WTC11 (cell line): Measurements from ENCODE around the gene FILIP1L. TPM values are rescaled to one million over a fixed set of nuclear protein-coding genes. Genes with fewer than 3 reads are reported as not detected.

ENCODE experiments used
- ATAC-seq: fragments of 200-7000 bp; cut with Tn5 transposase; 2 replicates; pipeline ENCODE4 v1.10.0; 2021; ENCODE audit warnings: mild to moderate bottlenecking, moderate library complexity
- CTCF ChIA-PET: fragments of 300-600 bp; sonication (Branson Sonifier 250); formaldehyde crosslinking; loops from one replicate; lab custom pipeline; 2021; ENCODE audit warnings: antibody characterized with exemption; lab: Charles Lee
- POLR2A ChIA-PET: fragments of 350-600 bp; sonication (Branson Sonifier 250); formaldehyde crosslinking; loops from one replicate; lab custom pipeline; 2021; ENCODE audit warnings: antibody characterized with exemption; lab: Charles Lee
- DNase-seq: peaks from one replicate; pipeline ENCODE4 v3.0.0; 2021; ENCODE audit warnings: low spot score
- H3K27ac Mint-ChIP-seq: 2 replicates; pipeline ENCODE4 v1.8.0; 2021; ENCODE audit warnings: mixed read lengths
- H3K27me3 Mint-ChIP-seq: 2 replicates; pipeline ENCODE4 v1.8.0; 2021; ENCODE audit warnings: low read depth, mild to moderate bottlenecking, moderate library complexity, mixed read lengths
- H3K36me3 Mint-ChIP-seq: 2 replicates; pipeline ENCODE4 v1.8.0; 2021; ENCODE audit warnings: mixed read lengths
- H3K4me1 Mint-ChIP-seq: 2 replicates; pipeline ENCODE4 v1.8.0; 2022; ENCODE audit warnings: mixed read lengths
- H3K4me3 Mint-ChIP-seq: 2 replicates; pipeline ENCODE4 v1.8.0; 2021; ENCODE audit warnings: mild to moderate bottlenecking, moderate library complexity, mixed read lengths
- H3K9me3 Mint-ChIP-seq: 2 replicates; pipeline ENCODE4 v1.8.0; 2021; ENCODE audit warnings: mixed read lengths
- ARID4B ChIP-seq: sonication (generic); formaldehyde crosslinking; IDR thresholded peaks from 2 replicates; pipeline ENCODE4 v1.8.0; 2023; ENCODE audit warnings: missing genetic modification reagents, mild to moderate bottlenecking, borderline replicate concordance
- ATF1 ChIP-seq: sonication (generic); formaldehyde crosslinking; IDR thresholded peaks from 2 replicates; pipeline ENCODE4 v1.8.1; 2023; ENCODE audit warnings: mild to moderate bottlenecking, moderate library complexity, missing genetic modification reagents
- CREB1 ChIP-seq: sonication (generic); formaldehyde crosslinking; IDR thresholded peaks from 2 replicates; pipeline ENCODE4 v1.8.0; 2023; ENCODE audit warnings: mild to moderate bottlenecking, missing genetic modification reagents
- E2F5 ChIP-seq: sonication (generic); formaldehyde crosslinking; IDR thresholded peaks from 2 replicates; pipeline ENCODE4 v1.8.1; 2022; ENCODE audit warnings: mild to moderate bottlenecking, moderate library complexity, missing genetic modification reagents
- ELF4 ChIP-seq: sonication (generic); formaldehyde crosslinking; IDR thresholded peaks from 2 replicates; pipeline ENCODE4 v1.8.1; 2022; ENCODE audit warnings: low read depth, mild to moderate bottlenecking, moderate library complexity, missing genetic modification reagents
- FOXP1 ChIP-seq: sonication (generic); formaldehyde crosslinking; IDR thresholded peaks from 2 replicates; pipeline ENCODE4 v1.8.0; 2022; ENCODE audit warnings: missing genetic modification reagents, mild to moderate bottlenecking, moderate library complexity, borderline replicate concordance
- JAZF1 ChIP-seq: fragments of 250-450 bp; sonication (Bioruptor Pico); IDR thresholded peaks from 2 replicates; pipeline ENCODE4 v1.9.0; 2021; ENCODE audit warnings: moderate library complexity, mild to moderate bottlenecking, inconsistent platforms
- MYBL2 ChIP-seq: sonication (generic); formaldehyde crosslinking; IDR thresholded peaks from 2 replicates; pipeline ENCODE4 v1.8.1; 2023; ENCODE audit warnings: mild to moderate bottlenecking, moderate library complexity, missing genetic modification reagents
- NFYB ChIP-seq: sonication (generic); formaldehyde crosslinking; conservative IDR thresholded peaks from 2 replicates; pipeline ENCODE4 v1.8.0; 2022; ENCODE audit warnings: low read depth, missing genetic modification reagents
- SOX15 ChIP-seq: fragments of 250-450 bp; sonication (Bioruptor Pico); IDR thresholded peaks from 2 replicates; pipeline ENCODE4 v1.9.0; 2021; ENCODE audit warnings: mild to moderate bottlenecking
- TCF7 ChIP-seq: sonication (generic); formaldehyde crosslinking; IDR thresholded peaks from 2 replicates; pipeline ENCODE4 v1.8.0; 2022; ENCODE audit warnings: mild to moderate bottlenecking, low read depth, missing genetic modification reagents, moderate library complexity
- TP53 ChIP-seq: sonication (generic); formaldehyde crosslinking; IDR thresholded peaks from 2 replicates; pipeline ENCODE4 v1.8.1; 2023; ENCODE audit warnings: mild to moderate bottlenecking, missing genetic modification reagents
- USF1 ChIP-seq: sonication (generic); formaldehyde crosslinking; IDR thresholded peaks from 2 replicates; pipeline ENCODE4 v1.8.0; 2022; ENCODE audit warnings: mild to moderate bottlenecking, missing genetic modification reagents
- ZBTB21 ChIP-seq: sonication (generic); formaldehyde crosslinking; IDR thresholded peaks from 2 replicates; pipeline ENCODE4 v1.8.1; 2023; ENCODE audit warnings: mild to moderate bottlenecking, missing genetic modification reagents, borderline replicate concordance
- ZNF232 ChIP-seq: sonication (generic); formaldehyde crosslinking; IDR thresholded peaks from 2 replicates; pipeline ENCODE4 v1.8.0; 2022; ENCODE audit warnings: mild to moderate bottlenecking, missing genetic modification reagents
- ZNF396 ChIP-seq: fragments of 250-450 bp; sonication (Bioruptor Pico); IDR thresholded peaks from 2 replicates; pipeline ENCODE4 v1.8.0; 2021; ENCODE audit warnings: mild to moderate bottlenecking, moderate library complexity, borderline replicate concordance
- total RNA-seq: library from RNA; stranded (reverse); gene quantifications from 3 replicates; pipeline ENCODE4 v1.2.3, GENCODE V29; 2021
- TF ChIP-seq, protein P1 (sequence below): sonication (generic); formaldehyde crosslinking; IDR thresholded peaks from 2 replicates; pipeline ENCODE4 v1.8.0; 2022; ENCODE audit warnings: missing genetic modification reagents
- TF ChIP-seq, protein P2 (sequence below): fragments of 200-600 bp; IDR thresholded peaks from 2 replicates; pipeline ENCODE4 v1.8.0; 2022; ENCODE audit warnings: antibody characterized with exemption

The FILIP1L gene
- total RNA-seq, 1 experiment from 2014 or later, result 0.17 TPM

GRCh38 chr3:99805160-99805559 is 309.1 kb downstream of the FILIP1L start:
- POLR2A ChIA-PET, result no interaction called here
- Mint-ChIP-seq H3K9me3 (peaks cover 61% of the 10 kb centered on the region), H3K36me3 (peaks cover 41% of the 10 kb centered on the region), H3K4me3 (no peak overlapping the region), H3K27me3 (no peaks in the 10 kb centered on the region; the same call in 1 of the 2 replicates), H3K27ac (no peak overlapping the region), H3K4me1 (no peaks in the 10 kb centered on the region)
- no peak for TF ChIP-seq TP53
- no peak for TF ChIP-seq E2F5 (CRISPR knock-in tag)
- no peak for TF ChIP-seq ZNF396 (CRISPR knock-in tag)
- CTCF ChIA-PET, result no interaction called here
- ATAC-seq (no peak), DNase-seq (no peak)

DNA sequence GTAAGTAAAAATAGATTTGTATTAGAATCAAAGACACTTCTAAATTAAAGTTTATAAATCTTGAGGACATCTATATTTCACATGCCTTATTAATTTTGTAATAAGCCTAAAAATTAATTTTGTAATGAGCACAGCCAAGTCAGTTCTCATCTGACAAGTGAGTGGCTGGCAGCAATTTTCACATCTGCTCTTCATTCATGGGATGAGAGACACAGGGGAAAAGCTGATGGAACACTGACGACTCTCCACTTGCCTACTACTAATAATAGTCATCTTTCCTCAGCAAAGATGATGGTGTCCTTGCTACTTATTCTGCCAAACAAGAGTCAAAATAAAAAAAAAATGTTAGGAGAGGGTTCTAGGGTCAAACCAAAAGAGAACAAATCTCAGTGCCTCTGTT is 311.0 kb downstream of the FILIP1L start:
- peaks cover 41% of the 10 kb centered on the region for H3K36me3 Mint-ChIP-seq
- DNase-seq (no peak), ATAC-seq (no peak)
- no peaks in the 10 kb centered on the region; the same call in 1 of the 2 replicates for H3K27me3 Mint-ChIP-seq
- no peak overlapping the region for H3K27ac Mint-ChIP-seq
- no peaks in the 10 kb centered on the region for H3K4me1 Mint-ChIP-seq
- ChIA-PET CTCF (interaction anchor here (0.5 kb wide), 1 partner anchor 12 kb away, joined by 3 read pairs; no protein-coding TSS in a partner anchor), POLR2A (interaction anchor here (0.6 kb wide), 1 partner anchor 28 kb away, joined by 5 read pairs; no protein-coding TSS in a partner anchor)
- peaks cover 70% of the 10 kb centered on the region for H3K9me3 Mint-ChIP-seq
- H3K4me3 Mint-ChIP-seq, result no peak overlapping the region
- TF ChIP-seq TP53 (no peak), ELF4 (CRISPR knock-in tag) (no peak)
- TF ChIP-seq, all 79 proteins: peak for 0

DNA sequence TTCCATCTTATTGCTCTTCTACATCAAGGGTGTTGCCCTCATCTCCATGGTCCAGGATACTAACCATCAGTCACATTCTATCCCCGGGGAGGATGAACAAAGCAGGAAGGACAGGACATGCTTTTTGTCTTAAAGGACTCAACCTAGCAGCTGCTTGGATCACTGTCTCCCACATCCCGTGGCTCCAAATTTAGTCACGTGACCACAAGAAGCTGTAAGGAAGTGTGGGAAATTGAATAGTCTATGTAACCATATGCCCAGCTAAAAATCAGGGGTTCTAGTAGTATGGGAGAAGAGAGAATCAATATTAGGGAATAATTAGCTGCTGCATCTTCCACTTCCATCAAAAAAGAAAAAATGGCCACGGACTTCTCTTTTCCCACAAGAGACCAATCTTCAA is 314.9 kb downstream of the FILIP1L start:
- Mint-ChIP-seq H3K36me3 (peaks cover 16% of the 10 kb centered on the region), H3K4me3 (no peak overlapping the region), H3K27me3 (no peaks in the 10 kb centered on the region; the same call in 1 of the 2 replicates), H3K27ac (no peak overlapping the region), H3K4me1 (no peaks in the 10 kb centered on the region), H3K9me3 (peaks cover 42% of the 10 kb centered on the region)
- POLR2A ChIA-PET, result no interaction called here
- DNase-seq (no peak), ATAC-seq (no peak)
- CTCF ChIA-PET, result no interaction called here
- no peak for TF ChIP-seq ZBTB21
- no peak for TF ChIP-seq ARID4B (CRISPR knock-in tag)
- no peak for TF ChIP-seq ATF1 (CRISPR knock-in tag)
- no peak for TF ChIP-seq NFYB (CRISPR knock-in tag)
- no peak for TF ChIP-seq JAZF1 (CRISPR knock-in tag)
- TF ChIP-seq USF1 (CRISPR knock-in tag), result no peak

- Mint-ChIP-seq H3K27ac (no peak overlapping the region), H3K4me3 (no peak overlapping the region), H3K36me3 (no peaks in the 10 kb centered on the region), H3K4me1 (no peaks in the 10 kb centered on the region), H3K27me3 (no peaks in the 10 kb centered on the region), H3K9me3 (peaks cover 9% of the 10 kb centered on the region; the same call in 1 of the 2 replicates)
- CTCF ChIA-PET, result no interaction called here
- DNase-seq, result no peak
- no peak for ATAC-seq
- POLR2A ChIA-PET, result no interaction called here
- no peak for TF ChIP-seq MYBL2 (CRISPR knock-in tag)
- no peak for TF ChIP-seq FOXP1 (CRISPR knock-in tag)
- no peak for TF ChIP-seq ZNF232 (CRISPR knock-in tag)
- TF ChIP-seq TCF7 (CRISPR knock-in tag), result no peak
- TF ChIP-seq, protein P1, sequence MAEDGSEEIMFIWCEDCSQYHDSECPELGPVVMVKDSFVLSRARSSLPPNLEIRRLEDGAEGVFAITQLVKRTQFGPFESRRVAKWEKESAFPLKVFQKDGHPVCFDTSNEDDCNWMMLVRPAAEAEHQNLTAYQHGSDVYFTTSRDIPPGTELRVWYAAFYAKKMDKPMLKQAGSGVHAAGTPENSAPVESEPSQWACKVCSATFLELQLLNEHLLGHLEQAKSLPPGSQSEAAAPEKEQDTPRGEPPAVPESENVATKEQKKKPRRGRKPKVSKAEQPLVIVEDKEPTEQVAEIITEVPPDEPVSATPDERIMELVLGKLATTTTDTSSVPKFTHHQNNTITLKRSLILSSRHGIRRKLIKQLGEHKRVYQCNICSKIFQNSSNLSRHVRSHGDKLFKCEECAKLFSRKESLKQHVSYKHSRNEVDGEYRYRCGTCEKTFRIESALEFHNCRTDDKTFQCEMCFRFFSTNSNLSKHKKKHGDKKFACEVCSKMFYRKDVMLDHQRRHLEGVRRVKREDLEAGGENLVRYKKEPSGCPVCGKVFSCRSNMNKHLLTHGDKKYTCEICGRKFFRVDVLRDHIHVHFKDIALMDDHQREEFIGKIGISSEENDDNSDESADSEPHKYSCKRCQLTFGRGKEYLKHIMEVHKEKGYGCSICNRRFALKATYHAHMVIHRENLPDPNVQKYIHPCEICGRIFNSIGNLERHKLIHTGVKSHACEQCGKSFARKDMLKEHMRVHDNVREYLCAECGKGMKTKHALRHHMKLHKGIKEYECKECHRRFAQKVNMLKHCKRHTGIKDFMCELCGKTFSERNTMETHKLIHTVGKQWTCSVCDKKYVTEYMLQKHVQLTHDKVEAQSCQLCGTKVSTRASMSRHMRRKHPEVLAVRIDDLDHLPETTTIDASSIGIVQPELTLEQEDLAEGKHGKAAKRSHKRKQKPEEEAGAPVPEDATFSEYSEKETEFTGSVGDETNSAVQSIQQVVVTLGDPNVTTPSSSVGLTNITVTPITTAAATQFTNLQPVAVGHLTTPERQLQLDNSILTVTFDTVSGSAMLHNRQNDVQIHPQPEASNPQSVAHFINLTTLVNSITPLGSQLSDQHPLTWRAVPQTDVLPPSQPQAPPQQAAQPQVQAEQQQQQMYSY (CRISPR knock-in tag), result no peak
- TF ChIP-seq, protein P2, sequence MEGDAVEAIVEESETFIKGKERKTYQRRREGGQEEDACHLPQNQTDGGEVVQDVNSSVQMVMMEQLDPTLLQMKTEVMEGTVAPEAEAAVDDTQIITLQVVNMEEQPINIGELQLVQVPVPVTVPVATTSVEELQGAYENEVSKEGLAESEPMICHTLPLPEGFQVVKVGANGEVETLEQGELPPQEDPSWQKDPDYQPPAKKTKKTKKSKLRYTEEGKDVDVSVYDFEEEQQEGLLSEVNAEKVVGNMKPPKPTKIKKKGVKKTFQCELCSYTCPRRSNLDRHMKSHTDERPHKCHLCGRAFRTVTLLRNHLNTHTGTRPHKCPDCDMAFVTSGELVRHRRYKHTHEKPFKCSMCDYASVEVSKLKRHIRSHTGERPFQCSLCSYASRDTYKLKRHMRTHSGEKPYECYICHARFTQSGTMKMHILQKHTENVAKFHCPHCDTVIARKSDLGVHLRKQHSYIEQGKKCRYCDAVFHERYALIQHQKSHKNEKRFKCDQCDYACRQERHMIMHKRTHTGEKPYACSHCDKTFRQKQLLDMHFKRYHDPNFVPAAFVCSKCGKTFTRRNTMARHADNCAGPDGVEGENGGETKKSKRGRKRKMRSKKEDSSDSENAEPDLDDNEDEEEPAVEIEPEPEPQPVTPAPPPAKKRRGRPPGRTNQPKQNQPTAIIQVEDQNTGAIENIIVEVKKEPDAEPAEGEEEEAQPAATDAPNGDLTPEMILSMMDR, result no peak
- no peak for TF ChIP-seq CREB1 (CRISPR knock-in tag)
- TF ChIP-seq SOX15 (CRISPR knock-in tag), result no peak
Measured at GRCh38 chr3:99795573-99795972, 318.7 kb downstream of the FILIP1L start.
